Liver (tissue), 3 donors: ENCODE data around the gene PTBP3.

ENCODE experiments used
- CTCF ChIP-seq: fragments of 150-350 bp; IDR thresholded peaks from 2 replicates; pipeline ENCODE4 v1.5.1; 2017; ENCODE audit warnings: improper control_type of control experiment, low read depth, low read length; ENCODE audit not compliant: missing input control
- GABPA ChIP-seq, 2 donors: IDR thresholded peaks in 1 of 2; conservative IDR thresholded peaks in 1 of 2; 2 replicates each; pipeline ENCODE4 v1.6.1; 2016; ENCODE audit warnings: antibody characterized with exemption in 2 of 2, mild to moderate bottlenecking in 1 of 2, moderate library complexity in 1 of 2
- JUND ChIP-seq, 2 donors: IDR thresholded peaks; 2 replicates each; pipeline ENCODE4 v1.6.1; 2016; ENCODE audit warnings: antibody characterized with exemption in 2 of 2
- NR2F2 ChIP-seq: IDR thresholded peaks from 2 replicates; pipeline ENCODE4 v1.6.1; 2016; ENCODE audit warnings: antibody characterized with exemption
- RAD21 ChIP-seq, 2 donors: IDR thresholded peaks; 2 replicates each; pipeline ENCODE4 v1.6.1; 2016; ENCODE audit warnings: antibody characterized with exemption in 2 of 2, mild to moderate bottlenecking in 2 of 2
- REST ChIP-seq: IDR thresholded peaks from 2 replicates; pipeline ENCODE4 v1.6.1; 2016; ENCODE audit warnings: antibody characterized with exemption, mild to moderate bottlenecking
- TAF1 ChIP-seq: conservative IDR thresholded peaks from 2 replicates; pipeline ENCODE4 v1.6.1; 2016; ENCODE audit warnings: antibody characterized with exemption, mild to moderate bottlenecking
- donor health status: healthy.
- donor health status: healthy.

- TF ChIP-seq CTCF (no peak), NR2F2 (no peak), GABPA (IDR thresholded peaks at IDR 0.05 in 1 of 2, conservative IDR thresholded peaks at IDR 0.05 in 1 of 2) (no peak), TAF1 (no peak), RAD21 (IDR thresholded peaks at IDR 0.05) (no peak), JUND (IDR thresholded peaks at IDR 0.05) (no peak), REST (no peak)
Observed at GRCh38 chr9:112327718-112328450, 5.5 kb downstream of the PTBP3 start.
